ENCODE measurements around the gene HES2.

The HES2 gene

DNA sequence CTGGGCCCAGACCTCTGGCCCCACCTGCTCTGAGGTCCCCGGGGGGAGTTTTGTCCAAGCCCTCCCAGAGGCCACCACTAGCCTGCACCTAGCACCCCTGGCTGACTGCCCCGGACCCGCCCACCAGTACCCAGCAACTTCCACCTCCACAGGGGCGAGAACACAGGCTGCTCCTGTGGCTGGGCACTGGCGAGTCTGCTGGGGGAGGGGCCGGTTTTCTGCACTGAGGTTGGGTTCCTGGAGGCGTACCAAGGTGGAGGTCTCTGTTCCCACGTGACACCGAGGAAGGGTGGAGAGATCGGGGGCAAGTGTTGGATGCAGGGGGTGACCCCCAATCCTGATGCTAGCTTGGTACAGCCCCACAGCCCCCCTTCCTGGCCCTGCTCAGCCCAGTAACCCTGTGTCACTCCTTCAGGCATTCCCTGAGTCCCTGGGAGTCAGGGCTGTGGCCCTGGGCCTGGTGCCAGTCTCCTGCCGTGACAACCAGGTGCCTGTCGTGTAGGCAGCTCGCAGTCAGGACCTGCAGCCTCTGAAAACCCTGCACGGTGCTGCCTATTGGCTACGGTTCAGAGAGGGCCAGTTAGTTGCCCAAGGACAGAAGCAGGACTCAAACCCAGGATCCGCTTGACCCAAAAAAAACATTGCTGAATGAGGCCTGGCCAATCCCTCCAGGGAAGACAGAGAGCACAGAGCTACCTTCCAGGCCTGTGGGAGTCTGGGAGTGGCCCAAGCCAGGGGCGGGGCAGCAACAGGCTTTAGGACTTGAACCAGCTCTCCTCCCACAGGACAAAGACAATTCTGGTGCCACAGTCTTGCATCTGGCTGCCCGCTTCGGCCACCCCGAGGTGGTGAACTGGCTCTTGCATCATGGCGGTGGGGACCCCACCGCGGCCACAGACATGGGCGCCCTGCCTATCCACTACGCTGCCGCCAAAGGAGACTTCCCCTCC is 8.0 kb upstream of the HES2 start:
- H3K4me3 ChIP-seq (ENCODE audit: low read length): no peak overlapping the region
- TF ChIP-seq, protein P1, sequence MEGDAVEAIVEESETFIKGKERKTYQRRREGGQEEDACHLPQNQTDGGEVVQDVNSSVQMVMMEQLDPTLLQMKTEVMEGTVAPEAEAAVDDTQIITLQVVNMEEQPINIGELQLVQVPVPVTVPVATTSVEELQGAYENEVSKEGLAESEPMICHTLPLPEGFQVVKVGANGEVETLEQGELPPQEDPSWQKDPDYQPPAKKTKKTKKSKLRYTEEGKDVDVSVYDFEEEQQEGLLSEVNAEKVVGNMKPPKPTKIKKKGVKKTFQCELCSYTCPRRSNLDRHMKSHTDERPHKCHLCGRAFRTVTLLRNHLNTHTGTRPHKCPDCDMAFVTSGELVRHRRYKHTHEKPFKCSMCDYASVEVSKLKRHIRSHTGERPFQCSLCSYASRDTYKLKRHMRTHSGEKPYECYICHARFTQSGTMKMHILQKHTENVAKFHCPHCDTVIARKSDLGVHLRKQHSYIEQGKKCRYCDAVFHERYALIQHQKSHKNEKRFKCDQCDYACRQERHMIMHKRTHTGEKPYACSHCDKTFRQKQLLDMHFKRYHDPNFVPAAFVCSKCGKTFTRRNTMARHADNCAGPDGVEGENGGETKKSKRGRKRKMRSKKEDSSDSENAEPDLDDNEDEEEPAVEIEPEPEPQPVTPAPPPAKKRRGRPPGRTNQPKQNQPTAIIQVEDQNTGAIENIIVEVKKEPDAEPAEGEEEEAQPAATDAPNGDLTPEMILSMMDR (IDR thresholded peaks at IDR 0.05; ENCODE audit: insufficient read depth, low read depth, low read length, missing control alignments): no peak
- DNase-seq (ENCODE audit: low read depth): no peak

DNA sequence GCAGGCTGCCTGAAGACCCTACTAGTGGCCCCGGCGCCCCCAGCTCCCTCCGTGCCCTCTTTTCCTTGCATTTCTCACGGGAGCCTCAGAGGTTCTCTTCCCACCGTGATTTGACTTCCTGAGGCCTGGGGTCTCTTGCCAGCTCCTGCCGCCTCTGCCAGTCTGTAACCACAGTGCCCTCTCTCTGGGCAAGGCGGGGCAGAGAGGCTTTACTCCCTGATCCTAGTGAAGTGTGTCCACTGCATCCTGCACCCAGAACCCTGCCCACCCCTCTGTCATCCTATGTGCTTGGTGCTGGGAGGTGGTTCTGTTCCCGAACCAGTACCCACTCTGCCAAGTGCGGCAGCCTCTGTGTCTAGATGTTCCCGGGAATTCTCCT is 7.2 kb upstream of the HES2 start:
- no peak overlapping the region for H3K4me3 ChIP-seq (ENCODE audit: low read length)
- DNase-seq (ENCODE audit: low read depth): no peak
- TF ChIP-seq, protein P1 (IDR thresholded peaks at IDR 0.05; ENCODE audit: insufficient read depth, low read depth, low read length, missing control alignments): no peak

DNA sequence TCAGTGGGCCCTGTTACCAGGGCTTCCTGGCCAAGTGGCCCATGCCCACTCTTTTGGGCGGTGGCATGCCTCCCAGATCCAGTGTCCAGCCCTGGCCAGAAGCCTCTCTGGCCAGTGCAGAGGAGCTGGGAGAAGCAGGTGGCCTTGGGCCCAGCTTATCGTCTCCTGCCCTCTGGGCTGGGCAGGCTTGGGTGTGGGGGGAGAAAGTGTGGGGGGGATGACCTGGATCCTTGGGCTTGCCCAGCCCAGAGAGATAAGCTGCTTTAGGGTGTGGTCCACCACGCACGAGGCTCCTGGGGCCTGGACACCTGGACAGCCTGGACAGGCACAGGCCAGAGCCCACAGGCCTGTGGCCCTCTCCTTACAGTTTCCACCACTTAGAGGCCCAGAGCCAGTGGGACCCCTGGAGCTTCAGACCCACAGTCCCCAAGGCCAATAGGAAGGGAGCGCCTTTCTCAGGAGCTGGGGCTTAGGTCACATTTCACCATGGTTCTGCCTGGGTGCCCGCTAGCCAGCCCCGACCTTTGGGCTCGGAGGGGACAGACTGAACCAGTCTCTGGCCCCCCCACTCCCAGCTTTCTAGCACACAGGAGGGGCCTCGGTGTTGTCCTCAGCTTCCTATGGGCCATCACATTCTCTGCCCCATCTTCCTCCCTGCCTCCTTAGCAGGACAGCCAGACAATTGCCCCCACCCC is 6.7 kb upstream of the HES2 start:
- no peak for DNase-seq (ENCODE audit: low read depth)
- H3K4me3 ChIP-seq (ENCODE audit: low read length): peak overlapping the region; percentile 45
- TF ChIP-seq, protein P1 (IDR thresholded peaks at IDR 0.05; ENCODE audit: insufficient read depth, low read depth, low read length, missing control alignments): no peak

- no peak for DNase-seq (ENCODE audit: low read depth)
- TF ChIP-seq, protein P1 (IDR thresholded peaks at IDR 0.05; ENCODE audit: insufficient read depth, low read depth, low read length, missing control alignments): no peak
- H3K4me3 ChIP-seq (ENCODE audit: low read length): peak overlapping the region; percentile 45
Observed at GRCh38 chr1:6425658-6426057, 5.9 kb upstream of the HES2 start.

DNA sequence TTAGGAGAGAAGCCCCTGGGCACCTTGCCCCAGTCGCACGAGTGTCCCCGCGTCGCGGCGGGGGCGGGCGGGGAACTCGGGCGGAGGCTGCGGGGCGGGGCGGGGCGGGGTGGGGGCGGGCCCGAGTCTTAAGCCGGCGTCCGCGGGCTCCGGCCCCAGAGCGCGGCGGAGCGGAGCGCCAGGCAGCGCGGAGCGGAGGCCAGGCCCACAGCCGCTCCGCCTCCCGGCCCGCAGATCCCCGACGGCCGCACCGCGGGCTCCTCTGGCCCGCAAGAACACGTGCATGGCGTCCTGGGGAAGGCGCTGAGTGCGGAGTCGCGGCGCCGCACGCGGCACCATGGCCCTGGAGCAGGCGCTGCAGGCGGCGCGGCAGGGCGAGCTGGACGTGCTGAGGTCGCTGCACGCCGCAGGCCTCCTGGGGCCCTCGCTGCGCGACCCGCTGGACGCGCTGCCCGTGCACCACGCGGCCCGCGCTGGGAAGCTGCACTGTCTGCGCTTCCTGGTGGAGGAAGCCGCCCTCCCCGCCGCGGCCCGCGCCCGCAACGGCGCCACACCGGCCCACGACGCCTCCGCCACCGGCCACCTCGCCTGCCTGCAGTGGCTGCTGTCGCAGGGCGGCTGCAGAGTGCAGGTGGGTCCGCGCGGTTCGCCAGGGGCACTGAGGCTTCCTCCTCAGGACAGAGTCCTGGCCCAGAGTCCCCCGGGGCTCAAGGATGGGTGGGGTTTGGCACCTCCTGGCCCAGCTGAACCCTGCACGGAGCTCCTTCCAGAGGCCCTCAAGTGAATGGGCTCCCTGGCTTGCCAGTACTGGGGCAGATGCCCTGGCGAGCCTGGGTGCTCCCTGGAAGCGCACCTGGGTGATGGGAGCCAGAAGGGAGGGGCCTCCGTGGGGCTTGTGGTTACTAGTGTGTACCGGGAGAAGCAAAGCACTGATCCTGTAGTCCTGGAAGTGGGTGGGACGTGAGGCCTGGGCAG is 5.2 kb upstream of the HES2 start, which contains the start of gene ESPN:
TSS of gene ESPN (plus strand) at position 158 of the 975 bp plus-strand sequence. CDS start at position 338, 180 bp downstream.
- TF ChIP-seq, protein P1 (IDR thresholded peaks at IDR 0.05; ENCODE audit: insufficient read depth, low read depth, low read length, missing control alignments): no peak
- no peak for DNase-seq (ENCODE audit: low read depth)
- H3K4me3 ChIP-seq (ENCODE audit: low read length): peak within 1 kb of the TSS; percentile 45

- no peak overlapping the region for H3K4me3 ChIP-seq (ENCODE audit: low read length)
- TF ChIP-seq, protein P1 (IDR thresholded peaks at IDR 0.05; ENCODE audit: insufficient read depth, low read depth, low read length, missing control alignments): no peak
- DNase-seq (ENCODE audit: low read depth): no peak
Observed at GRCh38 chr1:6424000-6424565, 4.4 kb upstream of the HES2 start.
